ENCODE results near the gene LYVE1. TPM values are rescaled to one million over a fixed set of nuclear protein-coding genes. Genes with fewer than 3 reads are reported as not detected.

Gene LYVE1
- total RNA-seq, 1 experiment from 2014 or later = 0.11 TPM

DNA sequence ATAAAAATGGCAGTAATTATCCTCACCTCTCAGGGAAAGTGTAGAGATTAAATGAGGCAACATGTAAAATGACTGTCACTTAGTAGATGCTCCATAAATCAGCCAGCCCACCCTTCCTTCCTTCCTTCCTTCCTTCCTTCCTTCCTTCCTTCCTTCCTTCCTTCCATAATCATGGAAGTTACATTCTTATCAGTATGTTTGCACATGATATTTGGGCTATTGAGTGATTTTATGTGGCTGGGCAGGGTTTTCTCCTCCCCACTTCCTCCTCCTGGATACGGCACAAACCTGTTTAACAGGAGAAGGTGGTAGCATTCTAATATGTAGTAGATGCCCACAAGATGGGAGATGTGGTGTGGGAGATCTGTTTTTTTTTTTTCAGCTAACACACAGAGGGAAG lies 11.9 kb downstream of the LYVE1 start:
- Histone ChIP-seq H3K4me3 (ENCODE audit: low read depth, low read length, poor library complexity, severe bottlenecking) (no peak overlapping the region), H3K4me1 (ENCODE audit: insufficient read depth, low read length, poor library complexity, severe bottlenecking) (peaks cover 40% of the 10 kb centered on the region), H3K36me3 (ENCODE audit: insufficient read depth, low read length, poor library complexity, severe bottlenecking) (no peaks in the 10 kb centered on the region), H3K27me3 (replicated peaks; ENCODE audit: insufficient read depth, low read depth, low read length, poor library complexity) (no peaks in the 10 kb centered on the region), H3K27ac (ENCODE audit: low read depth, low read length, poor library complexity, severe bottlenecking) (peak overlapping the region; percentile 100), H3K9me3 (ENCODE audit: low read depth, low read length, poor library complexity, severe bottlenecking) (peaks cover 16% of the 10 kb centered on the region)
- ChIA-PET POLR2A (ENCODE audit: low non-redundant PET) (interaction anchor here (0.7 kb wide), 1 partner anchor 150 kb away, joined by 5 read pairs; no protein-coding TSS in a partner anchor), CTCF (interaction anchor here (1.3 to 1.7 kb wide), 2 partner anchors 16 to 179 kb away, joined by 4 read pairs; partner anchors contain the start of gene RNF141)
- TF ChIP-seq EZH2 (IDR thresholded peaks at IDR 0.05; ENCODE audit: borderline replicate concordance, low read depth, low read length, poor library complexity, severe bottlenecking) (no peak), CTCF (conservative IDR thresholded peaks at IDR 0.05; ENCODE audit: low read depth, low read length) (no peak)
- no TSS peak for BruUV-seq (replicated peaks)
- peak; percentile 93 for DNase-seq (ENCODE audit: low spot score)
- intact Hi-C loops (cut with micrococcal nuclease; ENCODE audit: unreplicated experiment) = loop anchor here (1.0 to 5.0 kb wide), 2 partner anchors 94 to 149 kb away; no protein-coding TSS in a partner anchor

GRCh38 chr11:10551845-10552352 lies 16.6 kb downstream of the LYVE1 start:
- DNase-seq (ENCODE audit: low spot score) = peak; percentile 91
- ChIA-PET CTCF (interaction anchor here (0.8 to 1.3 kb wide), 2 partner anchors 10 to 11 kb away, joined by 3 read pairs; partner anchors contain the start of gene RNF141), POLR2A (ENCODE audit: low non-redundant PET) (no interaction called here)
- intact Hi-C loops (cut with micrococcal nuclease; ENCODE audit: unreplicated experiment) = no loop called here
- Histone ChIP-seq H3K4me1 (ENCODE audit: insufficient read depth, low read length, poor library complexity, severe bottlenecking) (peaks cover 30% of the 10 kb centered on the region), H3K9me3 (ENCODE audit: low read depth, low read length, poor library complexity, severe bottlenecking) (peaks cover 16% of the 10 kb centered on the region), H3K27ac (ENCODE audit: low read depth, low read length, poor library complexity, severe bottlenecking) (peak overlapping the region; percentile 84), H3K36me3 (ENCODE audit: insufficient read depth, low read length, poor library complexity, severe bottlenecking) (no peaks in the 10 kb centered on the region), H3K4me3 (ENCODE audit: low read depth, low read length, poor library complexity, severe bottlenecking) (no peak overlapping the region), H3K27me3 (replicated peaks; ENCODE audit: insufficient read depth, low read depth, low read length, poor library complexity) (no peaks in the 10 kb centered on the region)
- TF ChIP-seq CTCF (conservative IDR thresholded peaks at IDR 0.05; ENCODE audit: low read depth, low read length) (no peak), EZH2 (IDR thresholded peaks at IDR 0.05; ENCODE audit: borderline replicate concordance, low read depth, low read length, poor library complexity, severe bottlenecking) (no peak)
- BruUV-seq (replicated peaks) = no TSS peak

DNA sequence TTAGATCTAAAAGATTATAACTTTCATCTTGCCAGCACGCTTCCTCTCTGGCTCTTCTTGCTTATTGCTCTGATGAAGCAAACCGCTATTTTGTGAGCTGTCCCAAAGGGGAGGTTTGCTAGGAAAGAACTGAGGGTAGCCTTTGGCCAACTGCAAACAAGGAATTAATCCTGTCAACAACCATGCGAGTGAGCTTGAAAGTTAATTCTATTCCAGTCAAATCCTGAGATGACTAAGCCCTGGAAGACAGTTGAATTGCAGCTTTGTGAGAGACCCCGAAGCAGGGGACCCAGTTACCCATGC lies 17.2 kb downstream of the LYVE1 start:
- peaks cover 23% of the 10 kb centered on the region for H3K4me1 ChIP-seq (ENCODE audit: insufficient read depth, low read length, poor library complexity, severe bottlenecking)
- H3K27ac ChIP-seq (ENCODE audit: low read depth, low read length, poor library complexity, severe bottlenecking) = peak overlapping the region; percentile 84
- no peak for TF ChIP-seq CTCF (conservative IDR thresholded peaks at IDR 0.05; ENCODE audit: low read depth, low read length)
- TF ChIP-seq EZH2 (IDR thresholded peaks at IDR 0.05; ENCODE audit: borderline replicate concordance, low read depth, low read length, poor library complexity, severe bottlenecking) = no peak
- no peak overlapping the region for H3K4me3 ChIP-seq (ENCODE audit: low read depth, low read length, poor library complexity, severe bottlenecking)
- ChIA-PET CTCF (interaction anchor here (1.3 kb wide), 1 partner anchor 10 kb away, joined by 3 read pairs; the partner anchor contains the start of gene RNF141), POLR2A (ENCODE audit: low non-redundant PET) (no interaction called here)
- peaks cover 16% of the 10 kb centered on the region for H3K9me3 ChIP-seq (ENCODE audit: low read depth, low read length, poor library complexity, severe bottlenecking)
- peak; percentile 81 for DNase-seq (ENCODE audit: low spot score)
- no peaks in the 10 kb centered on the region for H3K27me3 ChIP-seq (replicated peaks; ENCODE audit: insufficient read depth, low read depth, low read length, poor library complexity)
- BruUV-seq (replicated peaks) = no TSS peak
- intact Hi-C loops (cut with micrococcal nuclease; ENCODE audit: unreplicated experiment) = no loop called here
- H3K36me3 ChIP-seq (ENCODE audit: insufficient read depth, low read length, poor library complexity, severe bottlenecking) = no peaks in the 10 kb centered on the region

All from A673 (cell line).